Upper lobe of left lung (tissue), 4 donors: ENCODE results near the gene SELENOP.

Experiments
- CTCF ChIP-seq, 6 experiments: fragments of 450-650 bp in 4 of 6; fragments of 200-600 bp in 2 of 6; sonication (generic) in 2 of 6; IDR thresholded peaks; one replicate each; pipeline ENCODE4 v1.5.1; 2016 to 2019; ENCODE audit warnings: antibody characterized with exemption in 6 of 6
- EP300 ChIP-seq, 4 donors: sonication (generic); formaldehyde crosslinking; IDR thresholded peaks; one replicate each; pipeline ENCODE4 v1.5.1; 2017; ENCODE audit warnings: antibody characterized with exemption in 4 of 4, control low read depth in 2 of 4
- POLR2A ChIP-seq, 4 donors: fragments of 450-650 bp; IDR thresholded peaks; one replicate each; pipeline ENCODE4 v1.5.1; 2016 to 2017; ENCODE audit warnings: antibody characterized with exemption in 4 of 4, mild to moderate bottlenecking in 2 of 4
- POLR2AphosphoS5 ChIP-seq, 2 donors: sonication (generic); formaldehyde crosslinking; IDR thresholded peaks; one replicate each; pipeline ENCODE4 v1.5.1; 2017; ENCODE audit warnings: antibody characterized with exemption in 2 of 2

- TF ChIP-seq EP300 (IDR thresholded peaks at IDR 0.05) (no peak), CTCF (IDR thresholded peaks at IDR 0.05) (no peak), POLR2A (IDR thresholded peaks at IDR 0.05) (no peak), POLR2AphosphoS5 (IDR thresholded peaks at IDR 0.05) (no peak)
Observed at GRCh38 chr5:42807722-42808447, 3.8 kb downstream of the SELENOP start.
